GM21528 (cell line): ENCODE results near the gene TEX28.

ENCODE experiments used
- ATAC-seq: cut with Tn5 transposase; IDR thresholded peaks from one replicate; pipeline ENCODE4 v1.9.1; 2021; ENCODE audit warnings: mild to moderate bottlenecking, moderate library complexity; ENCODE audit not compliant: unreplicated experiment, low FRiP score

Gene TEX28, protein sequence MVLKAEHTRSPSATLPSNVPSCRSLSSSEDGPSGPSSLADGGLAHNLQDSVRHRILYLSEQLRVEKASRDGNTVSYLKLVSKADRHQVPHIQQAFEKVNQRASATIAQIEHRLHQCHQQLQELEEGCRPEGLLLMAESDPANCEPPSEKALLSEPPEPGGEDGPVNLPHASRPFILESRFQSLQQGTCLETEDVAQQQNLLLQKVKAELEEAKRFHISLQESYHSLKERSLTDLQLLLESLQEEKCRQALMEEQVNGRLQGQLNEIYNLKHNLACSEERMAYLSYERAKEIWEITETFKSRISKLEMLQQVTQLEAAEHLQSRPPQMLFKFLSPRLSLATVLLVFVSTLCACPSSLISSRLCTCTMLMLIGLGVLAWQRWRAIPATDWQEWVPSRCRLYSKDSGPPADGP

DNA sequence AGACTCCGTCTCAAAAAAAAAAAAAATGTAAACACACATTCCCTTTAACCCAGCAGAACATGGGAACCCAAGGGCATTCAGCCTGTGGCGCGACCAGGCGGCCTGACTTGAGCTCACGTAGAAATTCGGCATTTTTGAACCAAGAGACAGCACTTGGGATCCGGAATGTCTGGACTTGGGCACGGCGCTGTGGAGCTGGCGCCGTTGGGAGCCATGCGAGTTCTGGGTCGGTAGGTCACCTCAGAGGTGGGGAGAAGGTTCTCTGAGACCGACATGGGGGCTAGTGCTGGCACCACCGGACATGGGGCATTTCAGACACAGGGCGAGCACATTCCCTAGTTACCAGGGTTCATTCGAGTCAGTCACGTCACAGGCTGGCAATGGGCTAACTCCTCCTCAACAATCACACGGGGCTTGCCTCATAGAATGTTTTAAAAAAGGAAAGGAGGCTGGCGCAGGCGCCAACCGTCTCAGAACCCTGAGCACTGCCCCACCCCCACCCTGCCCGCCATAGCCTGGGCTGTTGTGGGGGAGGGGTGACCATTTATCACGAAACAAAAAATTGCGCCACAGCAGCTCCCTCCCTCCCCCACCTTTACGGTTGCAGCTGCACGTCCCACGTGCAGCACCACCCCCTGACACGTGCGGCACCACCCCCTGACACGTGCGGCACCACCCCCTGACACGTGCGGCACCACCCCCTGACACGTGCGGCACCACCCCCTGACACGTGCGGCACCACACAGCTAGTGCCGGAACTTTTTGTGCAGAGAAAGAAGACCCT, at the start of gene TEX28:
Gene TEX28 (minus strand): TSS at position 334 of the 784 bp plus-strand sequence. CDS start 3,007 bp downstream, outside the sequence.
- no peak for ATAC-seq

DNA sequence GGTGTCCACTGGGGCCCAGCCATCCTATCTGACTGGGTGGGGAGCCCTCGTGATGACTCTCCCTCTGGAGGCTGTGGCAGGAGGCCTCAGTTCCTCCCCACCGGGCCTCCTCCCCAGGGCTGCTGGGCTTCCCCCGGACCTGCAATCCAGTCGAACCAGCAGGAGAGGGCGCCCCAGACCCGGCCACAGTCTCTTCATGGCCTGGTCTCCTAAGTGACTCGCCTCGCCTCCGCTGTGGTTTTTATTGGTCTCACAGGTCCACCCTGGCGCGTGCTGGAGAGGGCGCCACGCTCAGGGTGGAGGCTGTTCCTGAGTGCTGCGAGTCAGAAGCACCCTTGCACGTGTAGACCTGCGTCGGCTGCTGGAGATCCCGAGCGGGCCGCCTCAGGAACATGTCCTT, 48.7 kb upstream of the TEX28 start:
- peak; percentile 36 for ATAC-seq

DNA sequence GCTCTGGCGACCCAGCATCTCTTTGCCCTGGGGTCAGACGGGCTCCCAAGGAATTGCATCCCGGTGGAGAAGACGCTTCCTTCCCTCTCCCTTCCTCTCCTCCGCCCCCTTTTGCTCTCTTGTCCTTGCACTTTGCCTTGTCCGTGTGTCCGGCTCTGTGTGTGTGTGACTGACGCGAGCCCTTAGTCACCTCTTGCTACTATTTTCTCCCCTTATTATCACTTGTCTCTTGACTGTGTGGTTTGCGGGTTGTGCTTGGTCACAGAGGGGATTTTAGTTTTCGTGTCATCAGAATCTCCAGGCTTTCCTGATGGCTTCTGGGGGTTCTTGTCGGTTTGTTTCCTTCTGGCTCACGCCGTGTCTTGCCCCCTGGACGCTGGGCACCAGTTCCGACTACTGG, 48.1 kb upstream of the TEX28 start:
- ATAC-seq: peak; percentile 5

DNA sequence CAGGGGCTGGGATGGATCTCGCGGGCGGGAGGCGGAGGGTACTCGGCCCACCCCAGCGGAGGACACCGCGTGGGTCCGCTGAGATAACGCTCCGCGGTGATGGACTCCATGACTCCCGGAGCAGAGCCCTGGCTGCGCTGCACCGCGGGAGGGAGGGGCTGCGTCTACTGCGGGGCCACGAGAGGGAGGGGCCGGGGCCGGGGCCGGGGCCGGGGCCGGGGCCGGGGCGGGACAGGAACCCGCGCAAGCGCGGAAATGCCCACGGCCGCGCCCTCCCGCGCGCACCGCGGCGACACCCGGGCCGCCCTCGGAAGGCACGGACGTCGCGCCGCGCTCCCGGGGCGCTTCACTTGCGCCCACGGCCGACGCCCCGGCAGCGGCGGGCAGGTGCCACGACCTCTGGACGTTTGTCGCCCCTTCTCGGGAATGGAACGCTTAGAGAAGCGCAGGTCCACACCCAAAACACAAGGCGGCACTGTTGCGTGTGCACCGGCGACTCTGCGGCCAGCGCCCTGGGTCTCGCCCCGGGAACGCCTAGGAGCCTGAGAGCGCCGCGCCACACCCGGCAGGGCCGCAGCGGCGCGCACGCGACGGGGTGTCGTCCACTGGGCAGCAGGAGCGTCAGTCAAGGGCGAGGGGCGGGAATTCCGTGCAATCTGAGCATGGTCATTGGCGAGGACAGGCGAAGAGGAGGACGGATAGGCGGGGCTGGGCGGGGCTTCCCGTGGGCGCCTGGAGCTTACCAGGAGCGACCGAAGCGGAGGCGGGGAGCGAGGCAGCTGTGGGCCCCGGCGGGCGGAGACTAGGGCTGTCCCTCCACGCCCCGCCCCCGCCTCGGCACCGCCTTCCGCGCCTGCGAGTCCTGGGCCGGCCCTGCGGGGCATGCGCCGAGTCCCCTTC, 46.7 kb upstream of the TEX28 start:
- peak; percentile 64 for ATAC-seq

DNA sequence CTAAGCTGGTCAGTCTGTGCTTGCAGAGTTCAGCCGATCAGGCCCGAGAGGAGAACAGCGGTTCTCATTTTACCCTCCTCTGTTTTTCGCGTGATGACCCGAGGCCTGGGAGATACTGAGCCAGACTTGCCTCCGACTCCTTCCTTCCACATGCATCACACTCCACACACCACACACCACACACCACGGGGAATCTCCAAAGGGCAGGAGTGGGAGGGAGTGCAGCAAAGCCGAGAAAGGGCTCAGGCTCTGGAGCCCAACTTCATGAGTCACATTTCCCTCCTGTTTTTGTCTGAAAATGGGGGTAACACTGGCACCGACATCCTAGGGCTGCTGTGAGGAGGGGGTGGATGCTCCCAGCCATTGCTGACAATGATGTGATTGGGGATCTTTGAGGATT, 39.6 kb upstream of the TEX28 start:
- ATAC-seq: no peak

DNA sequence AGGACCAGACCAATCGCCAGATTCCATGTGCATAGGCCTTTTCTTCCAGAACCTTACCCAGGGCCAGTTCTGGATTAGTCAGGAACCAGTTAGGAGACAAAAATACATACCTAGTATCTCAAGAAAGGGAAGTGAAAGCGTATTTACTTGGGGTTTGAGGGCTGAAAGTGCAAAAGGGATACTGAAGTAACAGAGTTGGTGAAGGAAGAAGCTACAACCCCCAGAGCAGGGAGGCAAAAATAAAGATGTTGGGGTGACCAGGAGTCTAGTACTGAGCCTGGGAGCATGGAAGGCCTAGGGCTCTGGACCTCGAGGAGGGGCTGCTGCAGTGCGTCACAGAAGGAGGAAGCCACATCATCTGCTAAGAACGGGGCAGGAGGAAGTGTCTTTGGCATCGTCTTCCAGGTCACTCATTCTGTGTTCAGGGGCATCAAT, 38.9 kb upstream of the TEX28 start:
- peak; percentile 75 for ATAC-seq

DNA sequence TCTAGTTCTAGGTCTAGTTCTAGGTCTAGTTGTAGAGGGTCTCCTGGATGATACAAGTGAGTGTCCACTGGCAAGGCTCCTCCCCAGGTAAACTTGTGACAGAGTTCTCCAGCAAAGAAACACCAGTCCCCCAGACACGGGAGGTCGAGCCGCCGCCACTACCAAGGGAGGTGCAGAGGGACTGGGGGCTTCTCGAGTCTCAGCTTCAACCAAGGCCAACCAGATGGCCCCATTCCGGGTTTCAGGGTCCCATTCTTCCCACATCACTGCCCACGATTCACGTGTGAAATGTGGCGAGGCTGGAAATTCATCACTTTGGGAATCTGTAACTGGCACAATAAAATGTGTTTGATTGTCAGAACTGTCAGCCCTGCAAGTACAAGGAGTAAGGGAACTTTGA, 38.2 kb upstream of the TEX28 start:
- no peak for ATAC-seq

DNA sequence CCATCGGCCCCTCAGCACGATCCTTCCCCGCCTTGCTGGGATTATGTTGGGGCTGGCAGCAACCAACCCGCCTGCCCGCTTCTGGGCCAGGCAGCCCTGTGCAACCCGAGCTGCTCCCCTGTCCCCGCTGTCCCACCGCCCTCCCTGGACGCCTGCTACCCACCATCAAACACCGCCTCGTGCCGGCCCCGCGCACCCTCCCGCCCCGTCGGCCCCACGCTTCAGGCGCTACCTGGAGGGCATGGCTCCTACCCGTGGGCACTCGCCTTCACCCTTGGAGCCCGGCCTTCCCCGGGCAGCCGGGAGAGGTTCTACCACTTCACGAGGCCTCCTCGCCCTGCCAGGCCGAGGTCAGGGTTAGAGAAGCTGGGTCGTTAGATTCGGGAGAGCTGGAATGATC, 37.6 kb upstream of the TEX28 start:
- no peak for ATAC-seq

DNA sequence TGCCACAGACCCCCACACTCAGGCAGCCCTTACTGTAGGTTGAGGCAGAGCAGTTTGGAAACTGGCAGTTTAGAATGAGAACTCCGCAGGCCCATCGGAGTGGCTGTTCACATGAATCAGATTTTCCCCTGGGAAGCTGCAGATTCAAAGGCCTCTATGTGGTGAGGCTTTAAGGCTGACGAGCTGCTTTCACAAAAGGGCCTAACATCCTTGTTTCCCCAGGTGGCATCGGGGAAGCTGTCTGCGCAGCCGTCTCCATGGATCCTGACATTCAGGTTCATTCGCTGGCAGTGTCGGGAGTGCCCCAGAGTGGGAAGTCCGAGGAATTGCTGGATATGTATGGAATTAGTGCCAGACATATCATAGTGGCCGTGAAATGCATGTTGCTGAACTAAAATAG, 34.4 kb upstream of the TEX28 start:
- ATAC-seq: no peak

DNA sequence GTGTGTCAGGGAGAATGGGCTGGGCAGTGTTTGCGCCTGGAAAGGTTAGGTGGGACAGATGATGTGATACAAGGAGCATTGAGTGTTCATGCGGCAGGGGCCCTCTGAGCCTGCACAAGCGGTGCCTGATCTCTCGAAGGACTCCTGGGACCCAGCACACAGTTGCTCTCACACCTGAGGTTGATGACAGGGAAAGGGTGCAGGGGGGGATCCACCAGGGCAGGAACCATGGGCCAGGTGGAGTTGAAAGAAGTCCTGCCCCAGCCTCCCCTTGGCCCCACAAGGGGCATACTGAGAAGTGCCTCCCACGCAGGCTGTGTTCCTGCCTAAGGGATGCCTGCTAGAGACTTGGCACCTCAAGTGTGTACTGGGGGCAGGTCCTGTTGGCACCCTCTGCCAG, 33.7 kb upstream of the TEX28 start:
- ATAC-seq: no peak

DNA sequence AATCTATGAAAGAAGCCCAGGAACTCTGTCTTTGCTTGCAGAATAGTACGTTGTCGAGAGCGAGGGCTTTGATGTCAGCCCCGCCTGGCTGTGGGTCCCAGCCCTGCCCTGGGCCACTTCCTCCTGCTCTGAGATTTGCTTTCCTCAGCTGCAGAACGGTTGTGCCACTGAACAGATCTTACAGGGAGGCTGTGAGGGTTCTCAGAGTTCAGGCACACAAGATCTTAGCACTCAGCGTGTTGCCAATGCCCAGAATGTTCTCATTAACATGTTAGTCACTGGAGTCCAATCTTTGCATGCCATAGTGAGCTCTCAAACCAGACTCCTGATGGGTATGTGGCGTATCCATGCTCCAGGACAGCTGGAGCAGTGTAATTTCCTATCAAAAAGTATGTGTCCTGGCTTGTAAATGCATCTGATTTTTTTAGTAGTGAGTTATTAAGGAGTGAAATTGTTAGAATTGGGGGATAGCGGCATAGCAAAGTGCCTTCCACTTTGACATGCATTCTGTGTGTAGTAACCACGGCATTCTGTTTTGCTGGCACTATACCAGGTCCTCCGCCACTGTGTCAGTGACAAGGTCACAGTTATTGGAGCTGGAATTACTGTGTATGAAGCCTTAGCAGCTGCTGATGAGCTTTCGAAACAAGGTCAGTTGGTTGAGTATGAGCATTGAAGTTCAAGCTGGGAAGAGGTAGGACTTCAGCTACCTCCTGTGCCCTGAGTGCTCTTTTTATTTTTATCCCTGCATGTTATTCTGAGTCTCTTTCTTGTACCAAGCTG, 32.3 kb upstream of the TEX28 start:
- ATAC-seq: no peak

DNA sequence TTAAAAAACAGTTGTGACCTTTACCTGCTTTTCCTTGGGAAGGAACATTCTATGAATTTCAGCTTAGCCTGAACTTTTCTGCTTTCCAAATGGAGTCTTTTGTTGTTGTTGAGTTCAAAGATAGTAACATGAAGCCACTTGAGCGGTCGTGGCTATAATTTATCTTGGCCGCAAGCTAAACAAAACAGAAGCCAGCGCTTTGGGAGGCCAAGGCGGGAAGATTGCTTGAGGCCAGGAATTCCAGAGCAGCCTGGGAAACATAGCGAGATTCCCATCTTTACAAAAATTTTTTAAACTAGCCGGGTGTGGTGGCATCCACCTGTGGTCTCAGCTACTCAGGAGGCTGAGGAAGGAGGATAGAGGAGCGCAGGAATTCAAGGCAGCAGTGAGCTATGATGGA, 30.6 kb upstream of the TEX28 start:
- ATAC-seq: no peak

DNA sequence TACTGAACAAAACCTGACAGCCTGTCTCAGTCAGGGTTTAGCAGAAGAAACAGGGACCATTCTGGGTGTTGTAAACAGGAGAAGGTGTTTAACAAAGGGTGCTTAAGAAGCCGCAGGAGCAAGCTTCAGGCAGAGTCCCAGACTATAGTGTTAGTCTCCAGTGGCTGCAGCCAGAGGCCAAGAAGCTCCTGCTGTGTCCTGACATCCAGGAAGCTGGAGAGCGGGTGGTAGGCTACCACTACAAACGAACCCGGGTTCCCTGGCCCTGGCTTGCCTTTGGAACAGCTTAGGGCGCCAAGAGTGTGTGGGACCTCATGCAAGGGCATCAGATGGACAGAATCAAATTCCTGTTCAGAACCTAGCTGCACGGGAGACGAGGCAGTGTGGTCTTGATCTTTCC, 28.6 kb upstream of the TEX28 start:
- ATAC-seq: no peak

DNA sequence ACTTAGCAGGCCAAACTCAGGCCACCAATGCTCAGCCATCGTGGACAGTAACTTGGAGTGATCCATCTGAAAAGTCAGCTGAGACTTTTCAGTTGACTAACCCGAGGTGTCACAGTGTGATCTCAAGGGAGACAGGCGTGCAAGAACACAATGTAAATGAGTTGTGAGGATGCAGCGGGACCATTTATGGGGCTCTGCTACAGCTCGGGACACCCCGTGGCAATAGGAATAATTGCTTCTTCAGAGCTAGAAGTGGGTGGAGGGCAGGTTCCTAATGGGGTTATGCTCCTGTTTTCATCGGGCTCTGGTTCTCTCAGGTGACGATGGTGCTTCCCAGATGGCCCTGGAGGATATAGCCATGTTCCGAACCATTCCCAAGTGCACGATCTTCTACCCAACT, 28.0 kb upstream of the TEX28 start:
- ATAC-seq: no peak

DNA sequence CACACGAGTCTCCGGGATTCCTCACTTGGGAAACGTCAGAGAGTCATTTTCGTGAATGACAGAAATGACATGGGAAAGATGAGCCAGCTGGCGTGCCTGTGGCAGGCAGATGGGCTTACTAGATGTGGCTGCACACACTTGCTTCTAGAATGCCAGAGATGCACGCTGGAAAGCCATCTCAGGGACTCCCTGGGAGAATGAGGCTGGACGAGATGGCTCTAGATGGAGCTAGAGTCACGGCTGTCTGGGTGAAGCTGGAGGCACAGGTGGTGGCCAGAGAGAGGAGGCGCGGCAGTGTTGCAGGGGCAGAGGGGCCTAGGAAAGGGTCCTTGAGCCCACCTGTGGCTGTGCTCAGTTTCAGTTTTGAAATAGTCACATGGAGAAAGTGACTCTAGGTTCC, 26.7 kb upstream of the TEX28 start:
- ATAC-seq: no peak

DNA sequence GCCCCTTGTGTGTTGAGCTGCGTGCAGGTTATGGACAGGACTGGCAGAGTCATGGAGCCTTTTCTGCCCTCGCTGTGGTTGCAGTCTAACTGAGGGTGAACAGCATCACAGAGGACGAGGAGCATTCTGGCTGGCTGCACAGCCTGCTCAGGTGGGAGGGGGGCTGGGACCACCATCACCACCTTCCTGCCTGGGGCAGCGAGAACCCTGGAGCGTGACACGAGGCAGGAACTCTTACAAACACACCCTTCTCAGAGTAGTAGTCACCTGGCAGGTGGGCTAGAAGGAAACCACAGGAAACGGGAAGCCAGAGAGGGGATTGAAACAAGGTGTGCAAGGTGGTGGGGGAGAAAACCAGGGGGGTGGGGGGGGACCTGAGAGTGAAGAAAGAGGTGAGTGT, 26.2 kb upstream of the TEX28 start:
- ATAC-seq: no peak

DNA sequence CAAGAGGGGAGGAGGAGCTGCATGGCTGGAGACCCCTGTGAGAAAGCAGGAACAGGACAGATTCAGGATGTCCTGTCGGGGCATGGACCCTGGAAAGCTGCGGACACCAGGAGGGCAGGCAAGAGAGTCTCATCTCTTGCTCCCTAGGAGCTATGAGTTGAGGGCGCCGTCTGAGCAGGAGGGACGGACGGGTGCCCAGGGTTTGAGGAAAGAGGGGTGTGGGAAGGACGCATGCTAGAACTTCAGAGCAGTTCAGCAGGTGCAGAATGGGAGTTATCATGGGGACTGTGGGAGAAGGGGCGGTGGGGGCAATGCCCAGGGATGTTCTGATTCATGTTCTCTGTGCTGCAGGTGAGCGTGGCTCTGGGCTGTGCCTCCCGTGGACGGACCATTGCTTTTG, 25.5 kb upstream of the TEX28 start:
- ATAC-seq: no peak

DNA sequence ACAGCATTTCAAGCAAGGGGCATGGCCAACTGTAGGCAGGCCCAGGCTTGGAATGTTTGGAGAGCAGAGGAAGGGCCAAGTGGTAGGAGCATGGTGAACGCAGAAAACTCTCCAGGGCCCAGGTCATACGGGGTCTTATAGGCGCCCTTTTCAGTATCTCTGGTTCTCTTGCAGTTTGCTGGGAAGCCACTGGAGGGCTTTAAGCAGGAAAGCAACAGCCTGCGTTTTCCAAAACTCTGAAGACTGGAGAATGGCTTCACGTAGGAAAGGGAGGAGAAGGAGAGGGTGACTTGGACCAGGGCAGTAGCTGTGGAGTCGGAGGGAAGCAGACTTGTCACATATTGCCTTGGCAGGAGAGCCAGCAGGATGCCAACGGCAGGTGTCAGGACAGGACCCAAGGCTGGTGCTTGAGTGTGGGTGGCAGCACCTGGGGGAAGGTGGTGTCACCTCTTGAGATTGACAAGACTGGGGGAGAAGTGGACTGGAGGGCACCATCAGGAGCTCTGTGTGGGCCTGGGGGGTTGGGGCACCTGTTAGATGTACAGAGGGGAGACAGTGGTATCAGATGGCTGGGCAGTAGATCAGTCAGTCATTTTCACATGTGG, 22.6 kb upstream of the TEX28 start:
- ATAC-seq: no peak

DNA sequence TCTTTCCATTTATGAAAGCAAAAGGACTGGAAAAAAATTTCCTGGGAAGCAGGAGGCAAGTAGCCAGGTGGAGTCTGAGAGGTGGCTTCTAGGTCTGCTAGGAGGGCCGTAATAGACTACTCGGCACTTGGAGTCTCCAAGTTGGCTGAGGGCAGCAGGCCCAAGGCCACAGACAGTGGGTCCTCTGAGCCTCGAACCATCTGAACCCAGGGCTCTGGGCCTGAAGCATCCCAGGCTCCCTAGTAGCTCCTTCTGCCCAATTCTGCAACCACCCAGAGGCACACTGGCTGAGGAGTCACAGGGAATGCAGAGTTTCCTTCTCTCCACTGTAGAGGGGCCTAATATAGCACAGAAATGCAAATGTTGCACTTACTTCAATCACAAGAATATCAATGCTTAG, 20.5 kb upstream of the TEX28 start:
- ATAC-seq: no peak

DNA sequence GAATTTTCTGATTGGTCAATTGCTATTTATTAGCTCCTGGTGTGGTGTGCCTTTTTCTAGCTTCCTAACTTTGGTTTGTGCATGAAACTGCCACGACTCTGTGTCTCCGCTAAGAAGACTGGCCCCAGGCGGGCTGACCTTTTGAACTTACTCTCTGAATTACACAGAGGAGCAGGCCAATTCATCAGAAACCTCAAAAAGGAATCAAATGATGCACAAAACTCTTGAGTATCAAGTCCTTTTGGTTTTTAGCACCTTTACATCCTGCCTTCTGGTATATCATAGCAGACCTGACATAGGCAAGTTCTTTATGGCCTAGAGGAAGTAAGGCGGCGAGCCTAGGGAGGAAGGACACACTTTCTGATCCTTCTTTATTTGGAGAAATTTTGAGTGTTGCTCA, 18.2 kb upstream of the TEX28 start:
- ATAC-seq: no peak
